Measurements from ENCODE around the gene JHY.
A peak's percentile ranks its signal among the peaks of the same experiment; 100 is the strongest.

The JHY gene

DNA sequence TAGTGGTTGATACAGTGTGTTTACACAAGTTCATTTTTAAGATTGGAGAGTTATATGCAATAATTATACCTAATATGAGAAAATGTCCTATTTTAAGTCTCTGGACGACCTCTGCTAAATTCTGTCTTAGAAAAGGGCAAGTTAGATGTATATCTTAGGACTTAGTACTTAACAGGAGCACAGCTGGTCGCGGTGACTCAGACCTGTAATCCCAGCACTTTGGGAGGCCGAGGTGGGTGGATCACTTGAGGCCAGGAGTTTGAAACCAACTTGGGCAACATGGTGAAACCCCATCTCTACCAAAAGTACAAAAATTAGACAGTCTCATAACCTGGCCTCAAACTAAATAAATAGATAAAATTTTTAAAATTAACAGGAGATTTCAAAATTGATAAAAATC is 71.9 kb downstream of the JHY start:
- no peak for DNase-seq

DNA sequence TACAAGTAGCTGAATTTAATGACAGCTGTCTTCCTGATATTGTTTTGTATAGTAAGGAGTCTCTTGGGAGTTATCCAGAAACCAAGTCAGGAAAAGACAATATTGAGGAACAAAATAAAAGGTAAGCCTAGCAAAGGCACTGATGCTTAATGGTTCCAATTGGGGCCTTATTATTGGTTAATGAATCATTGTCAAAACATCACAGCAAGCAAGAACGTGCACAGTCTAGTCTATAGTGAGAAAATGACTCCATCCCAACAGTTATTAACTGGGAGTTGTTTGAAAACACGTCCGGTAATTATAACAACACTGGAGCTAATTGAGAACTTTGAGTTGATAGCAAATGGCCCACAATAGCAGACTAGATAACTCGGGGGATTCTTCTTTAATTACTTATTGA is 81.4 kb downstream of the JHY start:
- DNase-seq = no peak

- DNase-seq = no peak
Observed at GRCh38 chr11:122976061-122976733, 93.6 kb downstream of the JHY start.

DNA sequence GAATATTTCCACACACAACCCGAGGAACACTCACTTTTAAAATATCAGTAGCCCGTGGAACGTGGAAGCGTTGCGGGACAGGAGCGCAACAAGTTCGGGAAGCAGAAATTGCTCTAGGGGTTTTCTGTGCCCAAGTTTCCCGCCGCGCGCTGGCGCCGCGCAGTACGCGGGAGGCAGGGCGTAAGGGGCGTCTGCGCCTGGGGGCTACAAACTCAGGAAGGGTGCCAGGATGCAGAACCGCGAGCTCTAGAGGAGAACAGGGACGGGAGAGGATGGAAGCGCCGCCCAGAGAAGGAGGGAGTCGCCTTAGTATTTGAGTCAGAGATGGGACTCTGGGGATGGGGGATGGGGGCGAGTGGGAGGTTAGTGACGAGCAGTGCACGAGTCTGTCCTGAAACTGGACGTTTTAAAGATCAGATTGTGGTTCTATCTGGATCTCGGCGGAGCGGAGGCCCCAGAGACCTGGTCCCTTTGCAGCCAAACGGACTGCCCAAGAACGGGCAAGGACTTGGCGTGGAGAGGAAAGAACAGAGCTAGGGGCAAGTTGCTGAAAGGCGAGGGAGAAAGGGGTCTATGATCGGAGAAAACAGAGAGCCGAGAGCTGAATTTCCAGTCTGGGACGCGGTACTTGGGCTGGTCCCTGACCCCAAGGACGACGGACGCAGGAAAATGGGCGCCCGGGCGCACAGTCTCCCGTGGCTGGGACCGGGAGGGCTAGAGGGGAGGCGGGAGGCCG is 94.3 kb downstream of the JHY start:
- no peak for DNase-seq

GRCh38 chr11:122977470-122978298 is 95.1 kb downstream of the JHY start:
- no peak for DNase-seq

DNA sequence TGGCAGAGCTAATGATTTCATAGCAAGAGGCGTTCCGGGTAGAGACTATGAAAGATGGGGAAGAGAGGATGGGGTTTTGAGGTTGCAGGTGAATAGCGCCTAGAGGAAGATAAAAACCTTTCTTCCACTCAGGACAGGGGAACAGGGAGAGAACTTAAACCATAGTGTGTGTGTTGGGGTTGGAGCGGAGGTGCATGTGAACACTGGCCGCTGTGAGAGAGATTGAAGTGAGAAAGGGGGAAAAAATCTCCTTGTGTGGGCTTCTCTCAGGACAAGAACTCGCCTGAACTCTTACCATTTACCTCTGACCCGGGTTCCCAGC is 95.7 kb downstream of the JHY start:
- DNase-seq = no peak

DNA sequence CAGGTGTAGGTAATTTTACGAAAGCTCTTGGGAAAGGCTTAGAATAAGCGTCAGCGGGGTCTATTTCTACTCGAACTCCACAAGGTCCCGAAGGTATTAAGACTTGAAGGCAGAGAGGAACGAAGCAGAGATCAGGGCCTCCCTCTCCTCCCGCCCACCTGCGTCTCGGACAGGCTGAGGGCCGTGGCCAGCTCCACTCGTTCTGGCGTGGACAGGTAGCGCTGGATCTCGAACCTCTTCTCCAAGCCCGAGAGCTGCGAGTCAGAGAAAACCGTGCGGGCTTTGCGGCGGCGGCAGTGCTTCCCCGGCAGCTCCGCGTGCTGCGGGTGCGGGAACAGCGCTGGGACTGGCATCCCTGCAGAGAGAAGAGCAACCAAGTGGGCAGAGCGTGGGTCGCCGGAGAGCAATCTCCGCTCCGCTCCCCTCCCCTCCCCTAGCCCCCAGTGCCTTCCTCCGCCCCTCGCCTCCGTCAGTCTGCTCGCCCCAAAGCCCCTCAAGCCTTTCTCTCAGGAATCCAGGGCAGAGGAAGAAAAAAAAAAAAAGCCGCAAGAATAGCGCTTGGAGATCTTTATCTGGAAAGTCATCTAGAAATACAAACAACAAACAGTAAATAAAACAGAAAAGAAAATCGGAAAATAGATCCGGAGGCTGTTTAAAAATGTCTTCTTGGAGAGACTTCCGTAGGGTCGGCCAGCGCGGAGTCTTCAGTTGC is 96.7 kb downstream of the JHY start:
- no peak for DNase-seq

GRCh38 chr11:122979815-122980595 is 97.4 kb downstream of the JHY start:
- DNase-seq = no peak

DNA sequence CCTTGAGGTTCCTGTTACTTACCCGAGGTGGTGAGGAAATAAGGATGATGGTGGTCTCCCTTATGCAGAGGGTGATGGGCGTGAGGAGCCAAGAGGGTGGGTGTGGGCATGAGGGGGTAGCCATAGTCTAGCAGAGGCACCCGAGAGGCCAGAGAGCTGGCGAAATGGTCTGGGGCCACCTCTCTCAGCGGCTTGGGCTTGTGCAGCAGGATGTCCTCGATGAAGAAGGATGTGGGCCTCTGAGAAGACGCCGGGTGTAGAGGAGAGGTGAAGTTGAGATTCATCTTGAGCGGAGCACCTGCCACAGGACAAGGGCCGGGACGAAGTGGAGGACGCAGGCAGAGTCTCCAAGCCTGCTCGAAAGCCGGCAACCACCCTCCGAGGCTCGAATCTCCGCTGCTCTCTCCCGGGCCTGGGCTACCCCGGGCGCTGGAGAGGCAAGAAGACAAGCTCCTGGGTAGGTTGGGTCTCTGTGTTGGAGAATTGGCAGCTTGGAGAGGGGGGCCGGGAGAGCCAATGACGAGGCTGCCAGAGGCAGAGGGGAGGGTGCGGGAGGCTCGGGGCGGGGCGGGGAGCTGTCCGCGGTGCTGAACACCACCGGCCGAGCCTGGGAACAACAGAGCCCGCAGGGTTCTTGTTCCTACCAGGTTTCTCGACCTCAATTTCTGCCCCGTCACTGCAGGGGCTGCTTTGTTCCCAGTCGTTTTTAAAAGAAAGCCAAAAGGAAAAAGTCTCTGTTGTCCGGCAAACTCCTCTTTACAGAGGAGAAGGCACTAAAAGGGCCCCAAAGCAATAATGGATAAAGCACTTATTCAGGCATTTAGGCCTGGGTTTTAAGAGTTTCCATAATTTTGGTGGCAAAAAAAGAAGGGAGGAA is 99.1 kb downstream of the JHY start, which contains the start of gene BSX:
TSS of gene BSX (minus strand) at position 447 of the 877 bp plus-strand sequence. CDS start at position 284, 163 bp downstream.
- no peak for DNase-seq

GRCh38 chr11:122983438-122984185 is 101.1 kb downstream of the JHY start:
- no peak for DNase-seq

DNA sequence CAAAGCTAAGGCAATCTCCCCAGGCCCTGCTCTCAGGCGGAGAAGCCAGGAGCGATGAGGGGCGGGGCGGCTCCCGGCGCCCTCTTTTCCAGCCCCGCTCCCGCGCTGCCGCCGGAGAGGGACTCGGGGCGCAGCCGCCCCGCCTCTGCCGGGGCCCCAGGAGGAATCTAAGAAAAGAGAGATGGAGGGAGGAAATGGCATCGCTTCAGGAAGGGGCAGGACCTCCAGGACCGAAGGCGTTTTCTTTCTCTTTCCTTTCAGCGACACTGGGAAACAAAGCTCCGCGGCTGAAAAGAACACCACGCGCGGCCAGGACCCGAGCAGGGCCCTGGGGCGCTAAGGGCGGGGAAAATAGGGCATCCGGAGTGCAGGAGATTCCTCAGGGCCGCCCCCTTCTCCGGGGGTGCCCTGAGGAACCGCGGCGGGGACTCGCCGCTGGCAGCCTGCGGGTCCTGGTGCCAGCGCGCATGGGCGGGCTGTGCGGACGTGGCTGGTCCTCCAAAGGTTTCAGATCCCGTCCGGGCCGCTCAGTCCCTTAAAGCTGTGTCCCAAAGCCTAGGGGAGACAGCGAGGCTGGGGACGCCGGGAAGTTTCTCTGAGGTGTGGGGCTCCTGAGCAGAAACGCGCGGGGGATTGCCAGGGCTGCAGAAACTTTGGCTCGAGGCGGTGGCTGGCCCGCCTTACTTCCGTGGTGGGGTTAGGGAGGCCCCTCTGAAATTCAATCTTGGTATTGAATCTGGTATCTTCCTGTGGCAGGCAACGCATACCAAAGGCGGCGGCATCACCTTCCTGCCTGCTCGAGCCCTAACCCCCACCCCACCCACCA is 101.8 kb downstream of the JHY start:
- peak in 1 of 2 experiments; percentile 10 for DNase-seq

GRCh38 chr11:122995526-122995925 is 113.0 kb downstream of the JHY start:
- DNase-seq = no peak

DNA sequence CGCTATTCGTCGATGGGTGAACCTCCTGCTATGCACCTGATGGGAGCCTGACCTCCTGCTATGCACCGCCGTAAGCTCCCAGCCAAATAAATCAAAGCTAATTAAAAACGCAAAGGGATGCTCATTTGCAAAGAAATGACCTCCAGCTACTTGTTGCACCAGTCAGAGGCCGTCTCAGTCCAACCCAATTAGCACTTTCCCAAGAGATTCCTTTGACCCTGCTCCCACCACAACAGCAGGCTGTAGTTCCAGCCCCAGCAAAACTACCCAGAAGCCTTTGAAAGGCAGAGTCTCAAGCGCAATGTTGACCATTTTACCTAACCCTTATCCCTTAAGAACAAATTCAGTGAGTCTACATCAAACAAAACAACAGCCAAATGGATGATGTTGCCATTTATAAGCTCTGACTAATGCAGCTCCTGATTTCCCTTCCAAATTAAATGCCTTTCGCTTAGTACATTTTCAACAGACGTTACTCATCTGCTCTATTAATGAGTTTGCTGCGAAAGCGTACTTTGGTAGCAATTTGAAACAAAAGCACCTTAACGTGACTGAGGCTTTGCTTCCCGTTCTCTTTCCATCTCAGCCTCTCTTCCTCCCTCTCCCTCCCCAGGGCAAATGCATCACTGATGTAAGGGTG is 116.3 kb downstream of the JHY start:
- no peak for DNase-seq

DNA sequence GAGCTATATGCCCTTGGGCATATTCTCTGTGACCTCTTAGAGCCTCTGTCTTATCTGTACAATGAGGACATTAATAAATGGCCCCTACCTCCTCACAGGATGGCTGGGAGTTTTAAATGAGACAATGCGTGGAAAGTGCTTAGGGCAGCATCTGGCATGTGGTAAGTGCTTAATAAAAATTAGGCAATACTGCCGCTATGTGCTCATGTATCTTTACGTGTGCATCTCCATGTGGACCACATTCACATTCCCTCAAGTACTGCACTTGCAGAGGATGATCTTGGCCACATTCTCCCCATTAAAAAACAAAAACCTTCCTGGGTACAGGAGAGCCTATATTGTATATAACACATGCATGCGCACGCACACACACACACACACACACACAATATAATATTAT is 118.2 kb downstream of the JHY start:
- no peak for DNase-seq

DNA sequence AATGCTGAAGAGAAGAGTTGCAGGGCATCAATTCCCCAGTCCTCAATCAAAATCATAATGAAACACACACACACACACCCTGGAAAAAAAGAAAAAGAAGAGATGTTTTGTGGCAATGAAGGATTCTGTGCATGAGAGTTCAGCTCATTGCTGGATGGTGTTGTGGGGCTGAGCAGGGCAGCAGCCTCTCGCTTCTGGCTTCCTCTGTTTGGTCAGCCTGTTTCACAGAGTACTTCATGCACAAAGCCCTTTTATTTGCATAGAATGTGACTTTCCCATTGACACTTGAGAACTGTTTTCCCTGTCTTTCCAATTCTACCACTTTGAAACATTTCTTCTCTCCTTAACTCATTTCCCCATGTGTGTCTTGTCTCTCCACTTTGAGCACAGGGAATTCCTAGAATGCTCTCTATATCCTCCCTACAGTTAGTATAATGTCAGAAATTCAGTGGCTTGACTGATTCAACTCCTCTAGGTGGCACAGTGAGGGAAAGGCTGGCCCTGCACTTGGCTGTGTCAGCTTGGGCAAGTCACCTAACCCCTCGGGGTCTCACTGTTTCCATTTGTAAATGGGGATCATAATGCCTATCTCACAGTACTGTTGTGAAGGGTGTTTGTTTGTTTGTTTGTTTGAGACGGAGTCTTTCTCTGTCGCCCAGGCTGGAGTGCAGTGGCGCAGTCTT is 124.4 kb downstream of the JHY start:
- no peak for DNase-seq
